HG03175 (cell line): Measurements from ENCODE around the gene CAMSAP2.

Experiments used
- ATAC-seq: cut with Tn5 transposase; IDR thresholded peaks from one replicate; pipeline ENCODE4 v1.9.1; 2021; ENCODE audit warnings: mild to moderate bottlenecking, moderate library complexity; ENCODE audit not compliant: unreplicated experiment

The CAMSAP2 gene

GRCh38 chr1:200895801-200896530 is 157.3 kb downstream of the CAMSAP2 start:
- ATAC-seq = peak; percentile 62

- ATAC-seq = no peak
Observed at GRCh38 chr1:200896531-200897196, 158.0 kb downstream of the CAMSAP2 start.

GRCh38 chr1:200897259-200897658 is 158.6 kb downstream of the CAMSAP2 start:
- no peak for ATAC-seq

GRCh38 chr1:200899015-200899386 is 160.3 kb downstream of the CAMSAP2 start:
- no peak for ATAC-seq

- ATAC-seq = no peak
Observed at GRCh38 chr1:200899451-200899915, 160.8 kb downstream of the CAMSAP2 start.

GRCh38 chr1:200899954-200900867 is 161.5 kb downstream of the CAMSAP2 start:
- ATAC-seq = no peak

- ATAC-seq = no peak
Observed at GRCh38 chr1:200900877-200901276, 162.2 kb downstream of the CAMSAP2 start.

GRCh38 chr1:200901350-200901749 is 162.7 kb downstream of the CAMSAP2 start:
- no peak for ATAC-seq

GRCh38 chr1:200901796-200902444 is 163.2 kb downstream of the CAMSAP2 start:
- ATAC-seq = no peak

GRCh38 chr1:200903793-200904192 is 165.1 kb downstream of the CAMSAP2 start:
- no peak for ATAC-seq

GRCh38 chr1:200904772-200905171 is 166.1 kb downstream of the CAMSAP2 start:
- no peak for ATAC-seq

GRCh38 chr1:200905411-200906052 is 166.8 kb downstream of the CAMSAP2 start:
- ATAC-seq = peak; percentile 37

GRCh38 chr1:200906491-200906890 is 167.8 kb downstream of the CAMSAP2 start:
- ATAC-seq = no peak

- peak; percentile 33 for ATAC-seq
Observed at GRCh38 chr1:200907611-200908097, 169.0 kb downstream of the CAMSAP2 start.

GRCh38 chr1:200908191-200908868 is 169.6 kb downstream of the CAMSAP2 start:
- no peak for ATAC-seq

- peak; percentile 28 for ATAC-seq
Observed at GRCh38 chr1:200909071-200909470, 170.4 kb downstream of the CAMSAP2 start.

- peak; percentile 62 for ATAC-seq
Observed at GRCh38 chr1:200909757-200910239, 171.1 kb downstream of the CAMSAP2 start.
